Measurements from ENCODE around the gene ADIPOQ.
"Not testable (repeated sequence)": the region's sequence is repeated elsewhere in the genome, so short reads cannot be mapped to it uniquely, and the experiment has no call there.

- not testable (repeated sequence) for TF ChIP-seq CTCF, POLR2A (IDR thresholded peaks at IDR 0.05)
Observed at GRCh38 chr3:186893071-186893470, 50.6 kb downstream of the ADIPOQ start.
